OCI-LY3 (cell line): Measurements from ENCODE around the gene VPS36.

ENCODE experiments used
- EZH2phosphoT487 ChIP-seq: fragments of 200-600 bp; shearing (Covaris generic); IDR thresholded peaks from 2 replicates; pipeline ENCODE4 v1.6.1; 2018; ENCODE audit warnings: antibody characterized with exemption, mixed run types, low read depth
- TF ChIP-seq, protein P1 (sequence below): fragments of 200-600, 300-600 bp; sonication (generic); IDR thresholded peaks from 2 replicates; pipeline ENCODE4 v1.5.1; 2014; ENCODE audit warnings: antibody characterized with exemption, low read length, low read depth

DNA sequence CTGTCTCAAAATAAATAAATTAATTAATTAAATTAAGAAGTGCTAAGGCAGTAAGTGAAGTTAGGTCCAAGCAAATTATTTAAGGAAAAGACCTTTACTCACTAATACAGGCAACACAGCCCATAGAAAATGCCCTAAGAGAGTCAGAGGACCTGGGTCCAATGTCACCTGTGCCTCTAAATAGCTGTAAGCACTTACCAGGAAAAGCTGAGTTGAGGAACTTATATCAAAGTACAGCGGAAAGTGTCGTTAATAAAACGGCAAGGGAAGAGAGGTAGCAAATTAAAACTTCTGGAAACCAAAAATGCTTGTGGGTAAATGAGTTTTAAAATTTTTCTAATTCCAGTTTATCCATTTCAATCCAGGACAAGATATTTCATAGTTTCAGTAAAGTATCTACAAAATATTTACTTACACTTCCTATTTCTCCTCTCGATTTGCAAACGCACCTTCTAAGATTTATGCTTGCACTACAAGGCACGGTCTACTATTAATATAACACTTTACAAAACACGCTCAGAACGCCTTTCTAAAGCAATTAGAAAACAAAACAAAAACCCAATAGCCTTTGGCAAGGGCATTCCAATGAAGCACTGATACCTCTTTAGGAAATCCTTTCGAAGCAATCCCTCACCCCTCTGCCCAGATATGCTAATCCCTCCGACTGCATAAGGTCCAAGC lies 963 bp downstream of the VPS36 start:
- TF ChIP-seq, protein P1, sequence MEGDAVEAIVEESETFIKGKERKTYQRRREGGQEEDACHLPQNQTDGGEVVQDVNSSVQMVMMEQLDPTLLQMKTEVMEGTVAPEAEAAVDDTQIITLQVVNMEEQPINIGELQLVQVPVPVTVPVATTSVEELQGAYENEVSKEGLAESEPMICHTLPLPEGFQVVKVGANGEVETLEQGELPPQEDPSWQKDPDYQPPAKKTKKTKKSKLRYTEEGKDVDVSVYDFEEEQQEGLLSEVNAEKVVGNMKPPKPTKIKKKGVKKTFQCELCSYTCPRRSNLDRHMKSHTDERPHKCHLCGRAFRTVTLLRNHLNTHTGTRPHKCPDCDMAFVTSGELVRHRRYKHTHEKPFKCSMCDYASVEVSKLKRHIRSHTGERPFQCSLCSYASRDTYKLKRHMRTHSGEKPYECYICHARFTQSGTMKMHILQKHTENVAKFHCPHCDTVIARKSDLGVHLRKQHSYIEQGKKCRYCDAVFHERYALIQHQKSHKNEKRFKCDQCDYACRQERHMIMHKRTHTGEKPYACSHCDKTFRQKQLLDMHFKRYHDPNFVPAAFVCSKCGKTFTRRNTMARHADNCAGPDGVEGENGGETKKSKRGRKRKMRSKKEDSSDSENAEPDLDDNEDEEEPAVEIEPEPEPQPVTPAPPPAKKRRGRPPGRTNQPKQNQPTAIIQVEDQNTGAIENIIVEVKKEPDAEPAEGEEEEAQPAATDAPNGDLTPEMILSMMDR = no peak
- TF ChIP-seq EZH2phosphoT487 = no peak
